B cell (primary cell): ENCODE results near the gene C1orf35. TPM values are rescaled to one million over a fixed set of nuclear protein-coding genes. Genes with fewer than 3 reads are reported as not detected.

Experiments
- ATAC-seq: fragments of 200-7000 bp; cut with Tn5 transposase; one replicate; pipeline ENCODE4 v1.10.0; 2021; ENCODE audit warnings: low read depth, mild to moderate bottlenecking, moderate number of reproducible peaks, moderate library complexity
- CTCF ChIA-PET: fragments of 350-600 bp; sonication (Branson Sonifier 250); formaldehyde crosslinking; loops from one replicate; lab custom pipeline; 2021; ENCODE audit warnings: antibody characterized with exemption, inconsistent platforms; lab: Charles Lee
- POLR2A ChIA-PET: fragments of 350-600 bp; sonication (Branson Sonifier 250); formaldehyde crosslinking; loops from one replicate; lab custom pipeline; 2021; ENCODE audit warnings: antibody characterized with exemption; lab: Charles Lee
- DNase-seq: peaks from one replicate; pipeline ENCODE4 v3.0.0; 2013
- H2AFZ ChIP-seq: 2 replicates; pipeline ENCODE4 v1.6.1; 2012; ENCODE audit warnings: mild to moderate bottlenecking, low read depth, low read length; ENCODE audit not compliant: insufficient read depth, poor library complexity, severe bottlenecking
- H3K27ac ChIP-seq, 2 donors: 1 replicate in 1 of 2; 2 replicates in 1 of 2; pipeline ENCODE4 v1.5.1; 2012 to 2013; ENCODE audit warnings: low read length in 2 of 2, mild to moderate bottlenecking in 2 of 2, moderate library complexity in 1 of 2
- H3K27me3 ChIP-seq, 4 experiments: fragments of 200-600 bp in 1 of 4; sonication (generic) in 1 of 4; replicated peaks in 1 of 4; 1 replicate in 2 of 4; 2 replicates in 2 of 4; pipeline versions ENCODE4 v1.6.1 to v1.7.0; 2013 to 2016; ENCODE audit warnings: low read length in 3 of 4, mild to moderate bottlenecking in 2 of 4, mixed read lengths in 1 of 4, moderate library complexity in 1 of 4; ENCODE audit not compliant: insufficient read depth in 4 of 4, control insufficient read depth in 3 of 4; ENCODE audit errors: control extremely low read depth in 1 of 4
- H3K36me3 ChIP-seq, 2 experiments: replicated peaks in 1 of 2; 1 replicate in 1 of 2; 2 replicates in 1 of 2; pipeline versions ENCODE4 v1.6.1 to v1.7.1; 2013; ENCODE audit warnings: low read length in 1 of 2; ENCODE audit not compliant: insufficient read depth in 2 of 2, control insufficient read depth in 1 of 2; ENCODE audit errors: control extremely low read depth in 1 of 2, extremely low read depth in 1 of 2
- H3K4me1 ChIP-seq, 2 donors: fragments of 200-600 bp in 1 of 2; sonication (generic) in 1 of 2; 1 replicate in 1 of 2; 2 replicates in 1 of 2; pipeline versions ENCODE4 v1.5.1 to v1.6.1; 2013 to 2017; ENCODE audit warnings: low read length in 2 of 2; ENCODE audit not compliant: control insufficient read depth in 2 of 2, insufficient read depth in 2 of 2
- H3K4me2 ChIP-seq: replicated peaks from 2 replicates; pipeline ENCODE3; 2012; ENCODE audit warnings: mild to moderate bottlenecking, low read depth, low read length; ENCODE audit not compliant: poor library complexity, severe bottlenecking
- H3K4me3 ChIP-seq, 5 experiments: fragments of 200-600 bp in 1 of 5; sonication (generic) in 1 of 5; 1 replicate in 3 of 5; 2 replicates in 2 of 5; pipeline versions ENCODE4 v1.5.1 to v1.7.0; 2011 to 2016; ENCODE audit warnings: low read length in 4 of 5, mild to moderate bottlenecking in 4 of 5, low read depth in 2 of 5, control low read depth in 1 of 5, moderate library complexity in 1 of 5; ENCODE audit not compliant: insufficient read depth in 1 of 5; ENCODE audit errors: control extremely low read depth in 1 of 5, extremely low read depth in 1 of 5
- H3K79me2 ChIP-seq: fragments of 200-600 bp; sonication (generic); one replicate; pipeline ENCODE4 v1.6.0; 2016; ENCODE audit warnings: low read length; ENCODE audit not compliant: control insufficient read depth, insufficient read depth
- H3K9ac ChIP-seq: fragments of 200-600 bp; sonication (generic); 2 replicates; pipeline ENCODE4 v1.6.1; 2017; ENCODE audit warnings: mild to moderate bottlenecking, low read length, moderate library complexity
- H3K9me3 ChIP-seq, 3 donors: one replicate each; pipeline versions ENCODE4 v1.6.1 to v1.7.1; 2013; ENCODE audit warnings: low read length in 2 of 3; ENCODE audit not compliant: control insufficient read depth in 2 of 3, insufficient read depth in 1 of 3; ENCODE audit errors: control extremely low read depth in 1 of 3
- H4K20me1 ChIP-seq: 2 replicates; pipeline ENCODE4 v1.6.0; 2012; ENCODE audit warnings: mild to moderate bottlenecking, low read length; ENCODE audit not compliant: insufficient read depth, control insufficient read depth, poor library complexity, severe bottlenecking
- H3K27ac Mint-ChIP-seq: one replicate; pipeline ENCODE4 v1.8.0; 2021; ENCODE audit warnings: mixed read lengths
- H3K27me3 Mint-ChIP-seq: one replicate; pipeline ENCODE4 v1.8.0; 2021; ENCODE audit warnings: mixed read lengths
- H3K4me1 Mint-ChIP-seq: one replicate; pipeline ENCODE4 v1.8.0; 2021; ENCODE audit warnings: mixed read lengths
- H3K4me3 Mint-ChIP-seq: one replicate; pipeline ENCODE4 v1.8.0; 2021; ENCODE audit warnings: mixed read lengths
- H3K9me3 Mint-ChIP-seq: one replicate; pipeline ENCODE4 v1.8.0; 2022; ENCODE audit warnings: mixed read lengths; ENCODE audit not compliant: insufficient read depth
- EZH2 ChIP-seq: IDR thresholded peaks from 2 replicates; pipeline ENCODE4 v1.6.1; 2012; ENCODE audit warnings: borderline replicate concordance, low read depth, mild to moderate bottlenecking, moderate library complexity, low read length; ENCODE audit not compliant: insufficient read depth, poor library complexity, severe bottlenecking
- WGBS: methylation state at CpG from one replicate; pipeline ENCODE4 v1.1.5; 2013; ENCODE audit warnings: missing lambda C conversion rate; ENCODE audit not compliant: insufficient coverage; 5-methylcytosine and 5-hydroxymethylcytosine counted together
- intact Hi-C: fragments of 100-400 bp; cut with micrococcal nuclease; formaldehyde crosslinking; loops from one replicate; pipeline ENCODE4 v1.10.0; 2022
- polyA plus RNA-seq: library from polyadenylated mRNA; depleted of rRNA; stranded (reverse); fragments of >200 nt; gene quantifications from 2 replicates; pipeline ENCODE4 v1.2.3, GENCODE V29; 2012
- total RNA-seq, 2 donors: library from RNA; stranded (reverse); fragments of 120-200 nt in 1 of 2; gene quantifications; 1 replicate in 1 of 2; 2 replicates in 1 of 2; pipeline versions ENCODE4 v1.2.3 to v1.2.4, GENCODE V29; 2013 to 2022
- TF ChIP-seq, protein P1 (sequence below): fragments of 200-600 bp; IDR thresholded peaks from one replicate; pipeline ENCODE4 v1.8.0; 2022; ENCODE audit warnings: antibody characterized with exemption, mild to moderate bottlenecking

The C1orf35 gene
- total and polyA plus RNA-seq, 2 donors (not counting 1 experiment from before 2014, with no cell fraction given), result 24.1 to 41.0 TPM

- CTCF ChIA-PET, result no interaction called here
These were observed 46.4 kb upstream of the C1orf35 start, which contains the start of gene GJC2 for GRCh38 chr1:228149406-228150119. Gene GJC2, plus strand, starts transcription at chr1:228149930. Its CDS starts 7,829 bp downstream, at chr1:228157759.

More at GRCh38 chr1:228149406-228150119, 46.4 kb upstream of the C1orf35 start, which contains the start of gene GJC2:
- no peaks in the 10 kb centered on the region for H3K9me3 Mint-ChIP-seq
- no peaks in the 10 kb centered on the region for H3K4me1 Mint-ChIP-seq
- Histone ChIP-seq H3K4me3 (no peak within 1 kb of the TSS), H3K9me3 (no peaks in the 10 kb centered on the region), H3K36me3 (peaks cover 0 to 39% of the 10 kb centered on the region in 2 experiments), H3K79me2 (peaks cover 21% of the 10 kb centered on the region), H3K9ac (no peak within 1 kb of the TSS), H3K4me2 (no peak within 1 kb of the TSS), H3K27ac (no peak within 1 kb of the TSS), H2AFZ (no peak within 1 kb of the TSS), H3K4me1 (peaks cover 0 to 2% of the 10 kb centered on the region in 2 donors), H3K27me3 (no peaks in the 10 kb centered on the region), H4K20me1 (peaks cover 56% of the 10 kb centered on the region)
- ATAC-seq (no peak), DNase-seq (no peak)
- 95% methylated on average over 14 of the region's 17 CpGs for WGBS
- H3K27me3 Mint-ChIP-seq, result no peaks in the 10 kb centered on the region
- H3K4me3 Mint-ChIP-seq, result no peak within 1 kb of the TSS
- intact Hi-C loops, result no loop called here
- no peak for TF ChIP-seq EZH2
- TF ChIP-seq, protein P1, sequence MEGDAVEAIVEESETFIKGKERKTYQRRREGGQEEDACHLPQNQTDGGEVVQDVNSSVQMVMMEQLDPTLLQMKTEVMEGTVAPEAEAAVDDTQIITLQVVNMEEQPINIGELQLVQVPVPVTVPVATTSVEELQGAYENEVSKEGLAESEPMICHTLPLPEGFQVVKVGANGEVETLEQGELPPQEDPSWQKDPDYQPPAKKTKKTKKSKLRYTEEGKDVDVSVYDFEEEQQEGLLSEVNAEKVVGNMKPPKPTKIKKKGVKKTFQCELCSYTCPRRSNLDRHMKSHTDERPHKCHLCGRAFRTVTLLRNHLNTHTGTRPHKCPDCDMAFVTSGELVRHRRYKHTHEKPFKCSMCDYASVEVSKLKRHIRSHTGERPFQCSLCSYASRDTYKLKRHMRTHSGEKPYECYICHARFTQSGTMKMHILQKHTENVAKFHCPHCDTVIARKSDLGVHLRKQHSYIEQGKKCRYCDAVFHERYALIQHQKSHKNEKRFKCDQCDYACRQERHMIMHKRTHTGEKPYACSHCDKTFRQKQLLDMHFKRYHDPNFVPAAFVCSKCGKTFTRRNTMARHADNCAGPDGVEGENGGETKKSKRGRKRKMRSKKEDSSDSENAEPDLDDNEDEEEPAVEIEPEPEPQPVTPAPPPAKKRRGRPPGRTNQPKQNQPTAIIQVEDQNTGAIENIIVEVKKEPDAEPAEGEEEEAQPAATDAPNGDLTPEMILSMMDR, result no peak
- POLR2A ChIA-PET, result interaction anchor here (0.6 kb wide), 1 partner anchor 60 kb away, joined by 3 read pairs; no protein-coding TSS in a partner anchor
- no peak within 1 kb of the TSS for H3K27ac Mint-ChIP-seq
